Brain pericyte (primary cell): ENCODE measurements around the gene FAM90A1.
"Not testable (repeated sequence)": the region's sequence is repeated elsewhere in the genome, so short reads cannot be mapped to it uniquely, and the experiment has no call there.

ENCODE experiments used
- DNase-seq: peaks from one replicate; pipeline ENCODE4 v3.0.0-alpha.2; 2012; ENCODE audit warnings: low read depth, low spot score

Gene FAM90A1

GRCh38 chr12:8226992-8227731 lies at the start of gene FAM90A1:
Gene FAM90A1, minus strand, starts transcription at chr12:8227618. Its CDS starts 2,786 bp downstream, at chr12:8224832.
- DNase-seq: not testable (repeated sequence)

GRCh38 chr12:8276397-8276796 lies 49.0 kb upstream of the FAM90A1 start:
- DNase-seq: not testable (repeated sequence)

GRCh38 chr12:8266706-8267105 lies 39.3 kb upstream of the FAM90A1 start:
- DNase-seq: not testable (repeated sequence)

- DNase-seq: not testable (repeated sequence)
These were observed 36.8 kb upstream of the FAM90A1 start for GRCh38 chr12:8264236-8264635.

GRCh38 chr12:8261111-8261554 lies 33.7 kb upstream of the FAM90A1 start:
- DNase-seq: not testable (repeated sequence)

GRCh38 chr12:8256356-8256755 lies 28.9 kb upstream of the FAM90A1 start:
- not testable (repeated sequence) for DNase-seq

- not testable (repeated sequence) for DNase-seq
These were observed 27.3 kb upstream of the FAM90A1 start for GRCh38 chr12:8254705-8255104.

GRCh38 chr12:8252056-8252818 lies 24.8 kb upstream of the FAM90A1 start:
- not testable (repeated sequence) for DNase-seq

- DNase-seq: not testable (repeated sequence)
These were observed 24.2 kb upstream of the FAM90A1 start for GRCh38 chr12:8251616-8252015.

- DNase-seq: not testable (repeated sequence)
These were observed 19.6 kb upstream of the FAM90A1 start for GRCh38 chr12:8246941-8247535.

GRCh38 chr12:8243682-8244161 lies 16.3 kb upstream of the FAM90A1 start:
- not testable (repeated sequence) for DNase-seq

- DNase-seq: peak; percentile 89
These were observed 15.7 kb upstream of the FAM90A1 start for GRCh38 chr12:8242880-8243681.

GRCh38 chr12:8242622-8242879 lies 15.1 kb upstream of the FAM90A1 start:
- DNase-seq: not testable (repeated sequence)

GRCh38 chr12:8241917-8242621 lies 14.7 kb upstream of the FAM90A1 start:
- DNase-seq: not testable (repeated sequence)

- DNase-seq: not testable (repeated sequence)
These were observed 13.1 kb upstream of the FAM90A1 start for GRCh38 chr12:8240340-8241114.

GRCh38 chr12:8237031-8237430 lies 9.6 kb upstream of the FAM90A1 start:
- not testable (repeated sequence) for DNase-seq

- not testable (repeated sequence) for DNase-seq
These were observed 8.1 kb upstream of the FAM90A1 start for GRCh38 chr12:8235316-8236157.

GRCh38 chr12:8234746-8235145 lies 7.3 kb upstream of the FAM90A1 start:
- not testable (repeated sequence) for DNase-seq

GRCh38 chr12:8233935-8234495 lies 6.6 kb upstream of the FAM90A1 start:
- not testable (repeated sequence) for DNase-seq
